Gastrocnemius medialis (tissue), 4 donors: ENCODE data around the gene CDH2. TPM values are rescaled to one million over a fixed set of nuclear protein-coding genes. Genes with fewer than 3 reads are reported as not detected.

Source experiments
- ATAC-seq, 2 donors: fragments of 150-250 bp; one replicate each; pipeline ENCODE4 v1.9.1; 2016
- DNase-seq, 2 donors: peaks; one replicate each; pipeline ENCODE4 v3.0.0-alpha.2; 2019
- H3K27ac ChIP-seq, 4 donors: fragments of 200-600 bp; sonication (generic); 1 replicate in 1 of 4; 2 replicates in 3 of 4; pipeline ENCODE4 v1.5.1; 2016 to 2018; ENCODE audit warnings: mild to moderate bottlenecking in 2 of 4, moderate library complexity in 1 of 4
- H3K27me3 ChIP-seq, 3 donors: fragments of 200-600 bp; sonication (generic) in 2 of 3; 1 replicate in 1 of 3; 2 replicates in 2 of 3; pipeline versions ENCODE4 v1.5.1 to v1.6.0; 2016 to 2019; ENCODE audit warnings: mild to moderate bottlenecking in 1 of 3, moderate library complexity in 1 of 3
- H3K36me3 ChIP-seq, 2 donors: fragments of 200-600 bp; sonication (generic) in 1 of 2; one replicate each; pipeline ENCODE4 v1.5.1; 2017 to 2018
- H3K4me1 ChIP-seq, 2 donors: fragments of 200-600 bp; sonication (generic) in 1 of 2; one replicate each; pipeline ENCODE4 v1.5.1; 2016 to 2017; ENCODE audit warnings: mild to moderate bottlenecking in 2 of 2
- H3K4me3 ChIP-seq, 4 donors: fragments of 200-600 bp; sonication (generic) in 3 of 4; 1 replicate in 1 of 4; 2 replicates in 3 of 4; pipeline ENCODE4 v1.5.1; 2016 to 2019; ENCODE audit warnings: mild to moderate bottlenecking in 2 of 4
- H3K9me3 ChIP-seq, 3 donors: fragments of 200-600 bp; sonication (generic) in 2 of 3; 1 replicate in 1 of 3; 2 replicates in 2 of 3; pipeline ENCODE4 v1.5.1; 2016 to 2019
- POLR2A ChIP-seq, 2 donors: fragments of 450-650 bp; IDR thresholded peaks; one replicate each; pipeline ENCODE4 v1.6.1; 2017; ENCODE audit warnings: antibody characterized with exemption in 2 of 2, mild to moderate bottlenecking in 2 of 2, moderate library complexity in 2 of 2
- in situ Hi-C, 4 donors: fragments of 200-750 bp; cut with MboI; loops; one replicate each; pipeline versions ENCODE4 v1.15.0 to v1.8.0; 2017; ENCODE audit warnings: low sequenced_read_pairs in 4 of 4
- intact Hi-C: fragments of 100-400 bp; cut with DNase I; formaldehyde crosslinking; loops from one replicate; pipeline ENCODE4 v1.15.1; 2023; ENCODE audit warnings: low total_unique reads
- total RNA-seq, 4 donors: library from RNA; depleted of rRNA; stranded (reverse); fragments of >200 nt; gene quantifications; one replicate each; pipeline versions ENCODE4 v1.1.0 to v1.2.3, GENCODE V29; 2016
- TF ChIP-seq, protein P1 (sequence below), 5 experiments: fragments of 450-650 bp in 3 of 5; fragments of 200-600 bp in 2 of 5; sonication (generic) in 2 of 5; IDR thresholded peaks in 4 of 5; conservative IDR thresholded peaks in 1 of 5; 1 replicate in 4 of 5; 2 replicates in 1 of 5; pipeline ENCODE4 v1.5.1; 2016 to 2019; ENCODE audit warnings: antibody characterized with exemption in 5 of 5, mild to moderate bottlenecking in 3 of 5, moderate library complexity in 3 of 5

Gene CDH2
- total RNA-seq, 4 donors from 2014 or later: 0.38 to 0.62 (median 0.51) TPM; not detected in 1

DNA sequence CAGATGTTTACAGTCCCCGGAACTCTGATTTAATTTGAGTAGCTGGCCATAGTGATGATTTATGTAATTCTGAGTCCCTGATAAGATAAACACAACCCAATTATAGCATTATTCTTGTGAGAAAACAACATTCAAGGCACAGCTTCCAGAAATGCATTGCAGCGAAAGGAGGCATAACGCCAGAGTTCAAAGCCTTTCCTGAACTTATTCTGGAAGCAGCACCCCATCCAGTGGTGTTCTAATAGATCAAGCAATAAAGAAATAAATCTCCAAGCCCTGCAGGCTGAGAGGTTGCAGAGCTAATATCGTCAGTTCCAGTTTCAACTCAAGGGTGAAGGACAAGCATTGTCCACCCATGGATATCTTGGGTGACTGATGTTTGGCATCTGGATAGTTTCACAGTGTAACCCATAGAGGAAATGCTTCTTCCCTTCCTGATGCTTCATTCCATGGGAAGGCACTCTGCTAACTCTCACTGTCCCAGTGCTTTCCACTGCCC, 18.8 kb downstream of the CDH2 start:
- no peaks in the 10 kb centered on the region for H3K4me1 ChIP-seq

DNA sequence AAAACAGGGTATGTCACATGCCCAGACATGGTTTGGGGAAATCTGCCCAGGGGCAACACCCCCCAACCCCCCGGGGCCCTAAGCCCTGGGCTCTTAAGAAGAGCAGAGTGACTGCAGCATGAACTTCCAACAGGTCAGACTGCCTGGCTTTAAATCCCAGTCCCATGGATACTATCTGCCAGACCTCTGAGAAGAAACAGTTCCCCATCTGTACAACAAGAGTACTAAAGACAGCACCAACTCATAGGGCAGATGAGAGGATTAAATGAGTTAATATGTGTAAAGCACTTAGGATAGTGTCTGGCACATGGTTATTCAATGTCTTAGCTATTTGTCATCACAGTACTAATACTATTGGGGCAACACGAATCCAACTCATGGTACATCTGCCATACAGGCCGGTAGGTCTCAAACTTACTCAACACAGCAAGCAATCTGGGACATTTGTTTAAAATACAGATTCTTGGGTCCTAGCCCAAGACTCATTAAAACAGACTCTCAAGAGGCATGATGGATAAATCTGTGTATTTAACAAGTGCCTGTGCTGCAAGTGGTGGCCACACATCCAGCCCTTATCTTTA, 23.4 kb downstream of the CDH2 start:
- H3K4me3 ChIP-seq: no peak overlapping the region
- H3K4me1 ChIP-seq: no peaks in the 10 kb centered on the region
- TF ChIP-seq POLR2A (IDR thresholded peaks at IDR 0.05): no peak
- TF ChIP-seq, protein P1, sequence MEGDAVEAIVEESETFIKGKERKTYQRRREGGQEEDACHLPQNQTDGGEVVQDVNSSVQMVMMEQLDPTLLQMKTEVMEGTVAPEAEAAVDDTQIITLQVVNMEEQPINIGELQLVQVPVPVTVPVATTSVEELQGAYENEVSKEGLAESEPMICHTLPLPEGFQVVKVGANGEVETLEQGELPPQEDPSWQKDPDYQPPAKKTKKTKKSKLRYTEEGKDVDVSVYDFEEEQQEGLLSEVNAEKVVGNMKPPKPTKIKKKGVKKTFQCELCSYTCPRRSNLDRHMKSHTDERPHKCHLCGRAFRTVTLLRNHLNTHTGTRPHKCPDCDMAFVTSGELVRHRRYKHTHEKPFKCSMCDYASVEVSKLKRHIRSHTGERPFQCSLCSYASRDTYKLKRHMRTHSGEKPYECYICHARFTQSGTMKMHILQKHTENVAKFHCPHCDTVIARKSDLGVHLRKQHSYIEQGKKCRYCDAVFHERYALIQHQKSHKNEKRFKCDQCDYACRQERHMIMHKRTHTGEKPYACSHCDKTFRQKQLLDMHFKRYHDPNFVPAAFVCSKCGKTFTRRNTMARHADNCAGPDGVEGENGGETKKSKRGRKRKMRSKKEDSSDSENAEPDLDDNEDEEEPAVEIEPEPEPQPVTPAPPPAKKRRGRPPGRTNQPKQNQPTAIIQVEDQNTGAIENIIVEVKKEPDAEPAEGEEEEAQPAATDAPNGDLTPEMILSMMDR (IDR thresholded peaks at IDR 0.05 in 4 of 5, conservative IDR thresholded peaks at IDR 0.05 in 1 of 5): no peak
- no peak overlapping the region for H3K27ac ChIP-seq
- H3K27me3 ChIP-seq: no peaks in the 10 kb centered on the region
- H3K36me3 ChIP-seq: no peaks in the 10 kb centered on the region
- intact Hi-C loops (no loop called here), in situ Hi-C loops (no loop called here)
- ATAC-seq (no peak), DNase-seq (no peak)
- no peaks in the 10 kb centered on the region for H3K9me3 ChIP-seq

More for the DNA sequence above, 18.8 kb downstream of the CDH2 start:
- H3K9me3 ChIP-seq: no peaks in the 10 kb centered on the region
- in situ Hi-C loops (no loop called here), intact Hi-C loops (no loop called here)
- no peak for TF ChIP-seq POLR2A (IDR thresholded peaks at IDR 0.05)
- TF ChIP-seq, protein P1 (IDR thresholded peaks at IDR 0.05 in 4 of 5, conservative IDR thresholded peaks at IDR 0.05 in 1 of 5): no peak
- H3K27me3 ChIP-seq: no peaks in the 10 kb centered on the region
- no peak overlapping the region for H3K4me3 ChIP-seq
- DNase-seq (no peak), ATAC-seq (no peak)
- H3K27ac ChIP-seq: no peak overlapping the region
- H3K36me3 ChIP-seq: no peaks in the 10 kb centered on the region

DNA sequence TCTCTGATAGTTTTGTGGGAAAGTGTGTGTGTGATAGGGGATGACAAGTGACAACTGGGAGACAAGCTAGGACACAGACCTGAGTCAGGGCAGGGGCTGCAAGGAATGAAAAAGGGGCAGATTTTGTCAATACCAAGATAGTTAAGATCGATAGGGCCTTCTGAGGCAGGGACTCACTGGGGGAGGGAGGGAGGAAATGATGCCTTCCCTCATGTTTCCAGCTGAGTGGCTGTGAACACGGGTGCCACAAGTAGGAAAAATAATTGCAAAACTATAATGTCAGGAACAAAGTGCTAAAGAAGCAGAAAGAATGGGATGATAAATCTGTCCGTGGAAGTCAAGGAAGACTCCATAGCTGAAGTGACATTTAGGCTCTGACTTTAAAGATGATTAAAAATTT, 24.2 kb downstream of the CDH2 start:
- Histone ChIP-seq H3K27me3 (no peaks in the 10 kb centered on the region), H3K4me3 (no peak overlapping the region), H3K9me3 (no peaks in the 10 kb centered on the region), H3K27ac (no peak overlapping the region), H3K36me3 (no peaks in the 10 kb centered on the region), H3K4me1 (no peaks in the 10 kb centered on the region)
- DNase-seq: no peak
- in situ Hi-C loops: no loop called here
- no peak for ATAC-seq
- intact Hi-C loops: no loop called here
- no peak for TF ChIP-seq POLR2A (IDR thresholded peaks at IDR 0.05)
- TF ChIP-seq, protein P1 (IDR thresholded peaks at IDR 0.05 in 4 of 5, conservative IDR thresholded peaks at IDR 0.05 in 1 of 5): no peak

DNA sequence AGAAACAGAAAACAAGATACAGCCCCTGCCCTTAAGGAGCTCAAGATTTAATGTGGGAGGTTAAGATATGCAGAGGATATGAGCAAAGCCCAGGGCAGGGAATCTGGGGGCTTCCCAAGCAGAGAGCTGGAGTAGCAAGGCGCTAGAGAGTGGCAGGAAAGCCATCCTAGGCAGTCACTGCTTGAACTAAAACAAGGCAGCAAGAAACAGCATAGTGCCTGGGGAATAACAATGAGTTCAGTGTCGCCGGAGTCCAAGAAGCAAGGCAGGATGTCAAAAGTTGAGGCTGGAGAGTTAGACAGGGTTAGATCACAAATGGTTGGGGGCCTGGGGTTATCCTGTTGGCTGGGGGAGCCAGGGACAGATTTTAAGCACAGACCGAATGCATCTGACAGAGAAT, 24.6 kb downstream of the CDH2 start:
- Histone ChIP-seq H3K4me3 (no peak overlapping the region), H3K27ac (no peak overlapping the region), H3K36me3 (no peaks in the 10 kb centered on the region), H3K9me3 (no peaks in the 10 kb centered on the region), H3K27me3 (no peaks in the 10 kb centered on the region), H3K4me1 (no peaks in the 10 kb centered on the region)
- intact Hi-C loops (no loop called here), in situ Hi-C loops (no loop called here)
- no peak for DNase-seq
- ATAC-seq: no peak
- TF ChIP-seq, protein P1 (IDR thresholded peaks at IDR 0.05 in 4 of 5, conservative IDR thresholded peaks at IDR 0.05 in 1 of 5): no peak
- no peak for TF ChIP-seq POLR2A (IDR thresholded peaks at IDR 0.05)

DNA sequence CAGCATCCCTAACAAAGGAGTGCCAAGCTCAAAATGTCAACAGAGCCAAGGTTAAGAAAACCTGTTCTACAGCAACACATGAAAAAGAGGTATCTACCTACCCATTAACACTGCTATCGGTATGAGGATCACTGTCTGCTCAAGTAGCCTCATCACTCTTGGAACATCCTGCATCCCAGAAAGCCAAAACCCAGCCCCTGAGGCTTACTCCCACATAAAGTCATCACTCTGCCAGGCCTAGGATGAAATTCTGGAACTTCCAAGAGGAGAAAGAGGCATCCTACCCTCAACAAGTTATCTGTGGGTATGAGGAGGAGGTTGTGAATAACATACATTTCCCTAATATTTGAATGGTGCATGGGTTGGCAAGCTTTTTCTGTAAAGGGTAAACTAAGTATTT, 25.5 kb downstream of the CDH2 start:
- ATAC-seq: no peak
- in situ Hi-C loops (no loop called here), intact Hi-C loops (no loop called here)
- TF ChIP-seq, protein P1 (IDR thresholded peaks at IDR 0.05 in 4 of 5, conservative IDR thresholded peaks at IDR 0.05 in 1 of 5): no peak
- no peak for TF ChIP-seq POLR2A (IDR thresholded peaks at IDR 0.05)
- Histone ChIP-seq H3K27me3 (no peaks in the 10 kb centered on the region), H3K27ac (no peak overlapping the region), H3K36me3 (no peaks in the 10 kb centered on the region), H3K4me3 (no peak overlapping the region), H3K9me3 (no peaks in the 10 kb centered on the region), H3K4me1 (no peaks in the 10 kb centered on the region)
- DNase-seq: no peak
